GM12801 (cell line): ENCODE results near the gene WRNIP1.

Experiments used
- TF ChIP-seq, protein P1 (sequence below): IDR thresholded peaks from one replicate; pipeline ENCODE4 v1.5.1; 2011; ENCODE audit warnings: control low read depth; ENCODE audit not compliant: insufficient read length; ENCODE audit errors: extremely low read depth

Gene WRNIP1

DNA sequence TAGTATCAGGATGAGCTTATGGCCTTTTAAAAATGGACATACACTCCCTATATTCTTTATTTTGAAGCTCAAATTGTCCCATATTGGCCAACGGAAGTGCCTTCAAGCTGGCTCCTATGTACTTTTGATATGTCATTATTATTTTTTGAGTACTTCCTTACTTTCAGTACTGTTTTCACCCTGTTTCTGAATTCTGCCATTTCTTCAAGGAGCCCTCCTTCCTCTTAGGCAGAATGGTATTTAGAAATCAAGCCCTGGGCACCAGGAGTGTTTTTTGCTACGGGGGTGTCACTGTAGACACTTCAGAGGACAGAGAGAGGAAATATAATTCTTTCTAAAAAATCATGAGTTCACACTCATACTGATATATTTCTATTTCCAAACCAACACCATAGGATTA, 9.0 kb upstream of the WRNIP1 start:
- TF ChIP-seq, protein P1, sequence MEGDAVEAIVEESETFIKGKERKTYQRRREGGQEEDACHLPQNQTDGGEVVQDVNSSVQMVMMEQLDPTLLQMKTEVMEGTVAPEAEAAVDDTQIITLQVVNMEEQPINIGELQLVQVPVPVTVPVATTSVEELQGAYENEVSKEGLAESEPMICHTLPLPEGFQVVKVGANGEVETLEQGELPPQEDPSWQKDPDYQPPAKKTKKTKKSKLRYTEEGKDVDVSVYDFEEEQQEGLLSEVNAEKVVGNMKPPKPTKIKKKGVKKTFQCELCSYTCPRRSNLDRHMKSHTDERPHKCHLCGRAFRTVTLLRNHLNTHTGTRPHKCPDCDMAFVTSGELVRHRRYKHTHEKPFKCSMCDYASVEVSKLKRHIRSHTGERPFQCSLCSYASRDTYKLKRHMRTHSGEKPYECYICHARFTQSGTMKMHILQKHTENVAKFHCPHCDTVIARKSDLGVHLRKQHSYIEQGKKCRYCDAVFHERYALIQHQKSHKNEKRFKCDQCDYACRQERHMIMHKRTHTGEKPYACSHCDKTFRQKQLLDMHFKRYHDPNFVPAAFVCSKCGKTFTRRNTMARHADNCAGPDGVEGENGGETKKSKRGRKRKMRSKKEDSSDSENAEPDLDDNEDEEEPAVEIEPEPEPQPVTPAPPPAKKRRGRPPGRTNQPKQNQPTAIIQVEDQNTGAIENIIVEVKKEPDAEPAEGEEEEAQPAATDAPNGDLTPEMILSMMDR: no peak

DNA sequence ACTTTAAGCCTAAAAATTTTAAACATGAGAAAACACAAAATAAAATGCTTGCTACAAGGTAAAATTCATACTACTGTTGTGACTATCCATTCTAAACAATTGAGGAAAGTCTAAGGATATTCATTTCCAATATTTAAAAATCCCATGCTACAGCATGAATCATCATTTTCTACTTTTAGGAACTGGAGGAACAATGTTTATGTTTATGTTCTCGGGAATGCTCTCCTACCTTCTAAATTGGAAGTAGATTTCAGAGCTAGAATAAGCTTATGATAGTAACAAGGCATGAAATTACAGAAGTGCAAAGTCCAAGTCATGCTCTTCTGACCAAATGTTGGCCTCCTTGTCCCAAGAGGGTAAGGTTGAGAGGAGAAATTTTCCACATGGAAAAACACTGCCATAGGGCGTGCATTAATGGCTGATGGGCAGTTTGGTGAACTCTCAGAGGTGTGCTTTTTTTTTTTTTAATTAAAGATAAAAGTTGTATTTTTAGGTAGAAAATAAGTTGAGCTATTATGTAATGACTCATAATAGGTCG, 8.4 kb upstream of the WRNIP1 start:
- TF ChIP-seq, protein P1: no peak

DNA sequence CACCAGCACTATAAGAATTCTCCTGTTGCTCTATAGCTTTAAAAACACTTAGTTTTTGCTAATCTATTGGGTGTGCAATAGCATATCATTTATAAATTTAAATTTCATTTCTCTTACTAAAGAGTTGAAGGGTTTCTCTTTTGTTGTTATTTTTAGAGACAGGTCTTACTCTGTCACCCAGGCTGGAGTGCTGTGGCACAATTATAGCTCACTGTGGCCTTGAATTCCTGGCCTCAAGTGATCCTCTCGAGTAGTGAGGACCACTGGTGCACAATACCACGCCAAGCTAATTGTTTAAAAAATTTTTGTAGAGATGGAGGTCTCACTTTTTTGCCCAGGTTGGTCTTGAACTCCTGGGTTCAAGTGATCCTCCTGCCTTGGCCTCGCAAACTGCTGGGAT, 6.2 kb upstream of the WRNIP1 start:
- TF ChIP-seq, protein P1: no peak

DNA sequence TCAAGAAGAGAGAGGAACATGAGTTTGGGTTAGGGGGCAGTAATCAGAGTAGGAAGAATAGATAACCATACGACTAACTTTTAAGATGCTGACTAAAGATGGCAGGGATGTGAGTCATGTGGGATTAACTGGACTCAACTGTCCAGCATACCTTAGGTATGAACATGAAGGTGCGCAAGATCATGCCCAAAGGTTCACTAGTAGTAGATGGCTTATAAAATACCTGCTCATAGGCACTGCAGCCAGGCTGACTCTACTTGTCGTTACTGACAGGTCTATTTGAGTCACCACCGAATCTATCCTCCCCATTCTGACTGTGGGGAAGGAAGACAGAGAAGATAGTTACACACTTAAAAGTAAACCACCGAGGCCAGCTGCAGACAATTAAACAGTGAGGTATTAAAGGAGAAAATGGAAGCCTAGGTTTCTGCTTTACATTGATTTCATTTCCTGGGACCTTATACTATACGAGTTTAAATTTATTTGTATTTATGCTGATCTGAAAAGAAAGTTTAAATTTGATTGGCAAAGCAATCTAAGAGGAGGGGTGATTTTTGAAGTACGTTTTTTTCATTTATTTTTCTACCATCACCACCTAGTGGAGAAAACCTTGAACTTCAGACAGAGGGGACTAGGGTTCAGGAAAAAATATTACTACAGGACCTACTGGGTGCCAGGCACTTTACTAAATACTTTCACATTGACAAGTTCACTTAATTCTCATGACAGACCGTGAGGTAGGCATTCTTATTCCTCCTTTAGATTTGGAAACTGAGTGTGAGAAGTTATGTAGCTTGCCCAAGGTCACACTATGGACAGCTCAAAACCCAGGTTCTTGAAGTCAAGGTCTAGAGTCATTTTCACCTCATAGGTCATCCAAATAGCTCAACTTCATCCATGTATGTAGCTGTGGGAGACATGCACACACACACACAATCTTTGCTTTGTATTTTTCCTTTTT, 4.0 kb upstream of the WRNIP1 start:
- TF ChIP-seq, protein P1: no peak

DNA sequence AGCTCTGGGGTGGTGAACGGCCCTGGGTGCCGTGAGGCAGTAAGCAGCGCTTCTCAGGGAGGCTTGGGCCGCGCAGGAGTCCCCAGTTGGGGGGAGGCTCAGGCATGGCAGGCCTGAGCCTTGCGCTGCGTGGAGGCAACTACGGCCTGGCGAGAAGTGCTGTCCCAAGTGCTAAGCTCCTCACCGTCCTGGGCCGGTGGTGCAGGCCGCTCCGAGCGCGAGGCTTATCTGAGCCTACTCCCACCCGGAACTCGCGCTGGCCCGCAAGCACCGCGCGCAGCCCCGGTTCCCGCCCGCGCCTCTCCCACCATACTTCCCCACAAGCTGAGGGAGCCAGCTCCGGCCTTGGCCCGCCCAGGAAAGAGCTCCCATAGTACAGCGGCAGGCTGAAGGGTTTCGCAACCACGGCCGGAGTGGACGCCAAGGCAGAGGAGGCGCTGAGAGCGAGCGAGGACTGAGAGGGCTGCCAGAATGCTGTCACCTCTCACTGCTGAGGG, 1.8 kb upstream of the WRNIP1 start:
- TF ChIP-seq, protein P1: no peak

DNA sequence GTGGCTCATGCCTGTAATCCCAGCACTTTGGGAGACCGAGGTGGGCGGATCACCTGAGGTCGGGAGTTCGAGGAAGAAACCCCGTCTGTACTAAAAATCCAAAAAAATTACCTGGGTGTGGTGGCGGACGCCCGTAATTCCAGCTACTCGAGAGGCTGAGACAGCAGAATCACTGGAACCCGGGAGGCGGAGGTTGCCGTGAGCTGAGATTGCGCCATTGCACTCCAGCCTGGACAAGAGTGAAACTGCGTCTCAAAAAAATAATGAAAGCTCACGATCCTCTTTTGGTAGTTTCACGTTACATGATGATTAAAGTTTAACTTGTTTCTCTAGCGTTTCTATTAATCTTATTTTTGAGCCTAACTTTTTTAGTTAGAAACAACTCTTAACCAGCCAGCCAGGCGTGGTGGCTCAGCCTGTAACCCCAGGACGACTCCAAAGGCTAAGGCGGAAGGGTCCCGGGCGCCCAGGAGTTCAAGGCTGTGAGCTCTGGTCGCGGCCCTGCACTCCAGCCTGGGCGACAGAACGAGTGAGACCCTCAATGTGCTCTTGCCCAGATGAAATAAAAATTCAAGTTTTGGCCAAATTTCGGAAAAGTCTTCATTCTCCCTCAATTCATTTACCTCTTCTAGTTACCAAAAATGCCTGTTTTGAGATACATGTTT, 1.2 kb upstream of the WRNIP1 start:
- TF ChIP-seq, protein P1: no peak

DNA sequence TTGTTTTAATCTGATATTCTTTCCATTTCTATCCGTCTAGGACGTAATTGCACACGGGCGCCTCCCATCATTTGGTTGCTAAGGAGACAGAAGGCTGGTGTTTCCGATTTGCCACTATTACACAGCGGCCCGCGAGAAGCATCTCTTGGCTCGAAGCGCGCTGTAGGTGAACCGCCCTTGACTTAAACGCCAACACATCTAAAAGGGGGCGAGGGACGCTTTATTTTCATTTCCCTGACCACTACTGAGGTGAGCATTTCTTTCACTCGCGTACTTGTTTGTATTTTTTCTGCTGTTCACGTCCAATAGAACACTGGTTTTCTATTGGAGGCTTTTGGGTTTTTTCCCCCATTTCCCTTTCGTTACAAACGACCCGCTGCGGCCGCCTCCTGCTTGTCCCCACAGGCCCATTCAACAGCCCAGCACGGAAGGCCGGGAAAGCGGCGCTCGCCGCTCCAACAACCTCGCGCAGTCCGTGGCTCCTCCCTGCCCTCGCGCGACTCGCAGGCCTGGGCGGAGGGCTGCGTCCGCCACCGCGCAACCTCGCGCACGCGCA, 505 bp upstream of the WRNIP1 start:
- TF ChIP-seq, protein P1: no peak
